HL-60 (cell line): ENCODE measurements around the gene GRIK5.

Experiments used
- GABPA ChIP-seq: IDR thresholded peaks from 2 replicates; pipeline ENCODE4 v1.6.1; 2012; ENCODE audit warnings: low read depth
- POLR2AphosphoS5 ChIP-seq: IDR thresholded peaks from 2 replicates; pipeline ENCODE4 v1.6.1; 2012; ENCODE audit warnings: low read depth
- TF ChIP-seq, protein P1 (sequence below): IDR thresholded peaks from one replicate; pipeline ENCODE4 v1.5.1; 2011; ENCODE audit warnings: low read length, control low read depth, inconsistent platforms; ENCODE audit not compliant: insufficient read depth

DNA sequence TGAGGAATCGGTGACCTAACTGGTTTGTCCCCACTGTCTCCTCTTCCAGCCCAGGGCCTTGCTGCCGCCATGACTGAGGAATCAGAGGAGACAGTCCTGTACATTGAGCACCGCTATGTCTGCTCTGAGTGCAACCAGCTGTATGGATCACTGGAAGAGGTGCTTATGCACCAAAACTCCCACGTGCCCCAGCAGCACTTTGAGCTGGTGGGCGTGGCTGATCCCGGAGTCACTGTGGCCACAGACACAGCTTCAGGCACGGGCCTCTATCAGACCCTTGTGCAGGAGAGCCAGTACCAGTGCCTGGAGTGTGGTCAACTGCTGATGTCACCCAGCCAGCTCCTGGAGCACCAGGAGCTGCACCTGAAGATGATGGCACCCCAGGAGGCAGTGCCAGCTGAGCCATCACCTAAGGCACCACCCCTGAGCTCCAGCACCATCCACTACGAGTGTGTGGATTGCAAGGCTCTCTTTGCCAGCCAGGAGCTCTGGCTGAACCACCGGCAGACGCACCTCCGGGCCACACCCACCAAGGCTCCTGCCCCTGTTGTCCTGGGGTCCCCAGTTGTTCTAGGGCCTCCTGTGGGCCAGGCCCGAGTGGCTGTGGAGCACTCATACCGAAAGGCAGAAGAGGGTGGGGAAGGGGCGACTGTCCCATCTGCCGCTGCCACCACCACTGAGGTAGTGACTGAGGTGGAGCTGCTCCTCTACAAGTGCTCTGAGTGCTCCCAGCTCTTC, 8.7 kb upstream of the GRIK5 start:
- TF ChIP-seq, protein P1, sequence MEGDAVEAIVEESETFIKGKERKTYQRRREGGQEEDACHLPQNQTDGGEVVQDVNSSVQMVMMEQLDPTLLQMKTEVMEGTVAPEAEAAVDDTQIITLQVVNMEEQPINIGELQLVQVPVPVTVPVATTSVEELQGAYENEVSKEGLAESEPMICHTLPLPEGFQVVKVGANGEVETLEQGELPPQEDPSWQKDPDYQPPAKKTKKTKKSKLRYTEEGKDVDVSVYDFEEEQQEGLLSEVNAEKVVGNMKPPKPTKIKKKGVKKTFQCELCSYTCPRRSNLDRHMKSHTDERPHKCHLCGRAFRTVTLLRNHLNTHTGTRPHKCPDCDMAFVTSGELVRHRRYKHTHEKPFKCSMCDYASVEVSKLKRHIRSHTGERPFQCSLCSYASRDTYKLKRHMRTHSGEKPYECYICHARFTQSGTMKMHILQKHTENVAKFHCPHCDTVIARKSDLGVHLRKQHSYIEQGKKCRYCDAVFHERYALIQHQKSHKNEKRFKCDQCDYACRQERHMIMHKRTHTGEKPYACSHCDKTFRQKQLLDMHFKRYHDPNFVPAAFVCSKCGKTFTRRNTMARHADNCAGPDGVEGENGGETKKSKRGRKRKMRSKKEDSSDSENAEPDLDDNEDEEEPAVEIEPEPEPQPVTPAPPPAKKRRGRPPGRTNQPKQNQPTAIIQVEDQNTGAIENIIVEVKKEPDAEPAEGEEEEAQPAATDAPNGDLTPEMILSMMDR, result no peak
- TF ChIP-seq POLR2AphosphoS5 (no peak), GABPA (no peak)
